Thoracic aorta (tissue), 2 donors: ENCODE results near the gene HSD17B8. TPM values are rescaled to one million over a fixed set of nuclear protein-coding genes. Genes with fewer than 3 reads are reported as not detected.

Experiments
- ATAC-seq: fragments of 150-250 bp; one replicate; pipeline ENCODE4 v1.8.0; 2017; ENCODE audit warnings: low read depth; ENCODE audit not compliant: insufficient number of reproducible peaks, low FRiP score
- DNase-seq: peaks from one replicate; pipeline ENCODE4 v3.0.0-alpha.2; 2020; ENCODE audit warnings: low spot score
- H3K27ac ChIP-seq, 2 donors: fragments of 200-600 bp; sonication (generic); 1 replicate in 1 of 2; 2 replicates in 1 of 2; pipeline ENCODE4 v1.5.1; 2016; ENCODE audit warnings: mild to moderate bottlenecking in 2 of 2, moderate library complexity in 2 of 2
- H3K27me3 ChIP-seq: fragments of 200-600 bp; sonication (generic); replicated peaks from 2 replicates; pipeline ENCODE4 v1.6.0; 2016; ENCODE audit warnings: mild to moderate bottlenecking; ENCODE audit not compliant: insufficient read depth
- H3K36me3 ChIP-seq: fragments of 200-600 bp; sonication (generic); one replicate; pipeline ENCODE4 v1.5.1; 2016
- H3K4me1 ChIP-seq, 2 donors: fragments of 200-600 bp; sonication (generic); 1 replicate in 1 of 2; 2 replicates in 1 of 2; pipeline versions ENCODE4 v1.5.1 to v1.6.0; 2016; ENCODE audit warnings: low read depth in 2 of 2, mild to moderate bottlenecking in 1 of 2; ENCODE audit not compliant: control insufficient read depth in 1 of 2
- H3K4me3 ChIP-seq: fragments of 200-600 bp; sonication (generic); 2 replicates; pipeline ENCODE4 v1.5.1; 2016; ENCODE audit warnings: mild to moderate bottlenecking
- H3K9me3 ChIP-seq: fragments of 200-600 bp; sonication (generic); 2 replicates; pipeline ENCODE4 v1.5.1; 2016
- total RNA-seq, 2 donors: library from RNA; depleted of rRNA; stranded (reverse); fragments of >200 nt; gene quantifications; one replicate each; pipeline versions ENCODE4 v1.1.0 to v1.2.3, GENCODE V29; 2016
- TF ChIP-seq, protein P1 (sequence below): fragments of 200-600 bp; sonication (generic); IDR thresholded peaks from one replicate; pipeline ENCODE4 v1.5.1; 2019; ENCODE audit warnings: antibody characterized with exemption

Gene HSD17B8
- total RNA-seq, 2 donors from 2014 or later, result 4.0 to 15.0 TPM

GRCh38 chr6:33183071-33183683 lies 21.3 kb upstream of the HSD17B8 start:
- TF ChIP-seq, protein P1, sequence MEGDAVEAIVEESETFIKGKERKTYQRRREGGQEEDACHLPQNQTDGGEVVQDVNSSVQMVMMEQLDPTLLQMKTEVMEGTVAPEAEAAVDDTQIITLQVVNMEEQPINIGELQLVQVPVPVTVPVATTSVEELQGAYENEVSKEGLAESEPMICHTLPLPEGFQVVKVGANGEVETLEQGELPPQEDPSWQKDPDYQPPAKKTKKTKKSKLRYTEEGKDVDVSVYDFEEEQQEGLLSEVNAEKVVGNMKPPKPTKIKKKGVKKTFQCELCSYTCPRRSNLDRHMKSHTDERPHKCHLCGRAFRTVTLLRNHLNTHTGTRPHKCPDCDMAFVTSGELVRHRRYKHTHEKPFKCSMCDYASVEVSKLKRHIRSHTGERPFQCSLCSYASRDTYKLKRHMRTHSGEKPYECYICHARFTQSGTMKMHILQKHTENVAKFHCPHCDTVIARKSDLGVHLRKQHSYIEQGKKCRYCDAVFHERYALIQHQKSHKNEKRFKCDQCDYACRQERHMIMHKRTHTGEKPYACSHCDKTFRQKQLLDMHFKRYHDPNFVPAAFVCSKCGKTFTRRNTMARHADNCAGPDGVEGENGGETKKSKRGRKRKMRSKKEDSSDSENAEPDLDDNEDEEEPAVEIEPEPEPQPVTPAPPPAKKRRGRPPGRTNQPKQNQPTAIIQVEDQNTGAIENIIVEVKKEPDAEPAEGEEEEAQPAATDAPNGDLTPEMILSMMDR, result no peak
- ATAC-seq (no peak), DNase-seq (no peak)
- Histone ChIP-seq H3K27ac (no peak overlapping the region), H3K36me3 (no peaks in the 10 kb centered on the region), H3K4me3 (no peak overlapping the region), H3K9me3 (no peaks in the 10 kb centered on the region), H3K4me1 (no peaks in the 10 kb centered on the region), H3K27me3 (no peaks in the 10 kb centered on the region)

- Histone ChIP-seq H3K4me3 (no peak overlapping the region), H3K27me3 (no peaks in the 10 kb centered on the region), H3K9me3 (no peaks in the 10 kb centered on the region), H3K36me3 (no peaks in the 10 kb centered on the region), H3K4me1 (no peaks in the 10 kb centered on the region), H3K27ac (no peak overlapping the region)
- TF ChIP-seq, protein P1, result no peak
- ATAC-seq, result no peak
- no peak for DNase-seq
Measured at GRCh38 chr6:33185190-33185589, 19.3 kb upstream of the HSD17B8 start.

- H3K27ac ChIP-seq, result no peak overlapping the region
- no peaks in the 10 kb centered on the region for H3K9me3 ChIP-seq
- ATAC-seq, result no peak
- TF ChIP-seq, protein P1, result no peak
- H3K36me3 ChIP-seq, result no peaks in the 10 kb centered on the region
- no peaks in the 10 kb centered on the region for H3K4me1 ChIP-seq
- no peak for DNase-seq
- no peak overlapping the region for H3K4me3 ChIP-seq
- H3K27me3 ChIP-seq, result no peaks in the 10 kb centered on the region
Measured at GRCh38 chr6:33185654-33186187, 18.7 kb upstream of the HSD17B8 start.

GRCh38 chr6:33187809-33188208 lies 16.6 kb upstream of the HSD17B8 start:
- no peaks in the 10 kb centered on the region for H3K36me3 ChIP-seq
- H3K4me3 ChIP-seq, result no peak overlapping the region
- peaks cover 4 to 10% of the 10 kb centered on the region in 2 donors for H3K4me1 ChIP-seq
- DNase-seq (no peak), ATAC-seq (no peak)
- H3K27ac ChIP-seq, result no peak overlapping the region
- H3K27me3 ChIP-seq, result peaks cover 14% of the 10 kb centered on the region
- TF ChIP-seq, protein P1, result no peak
- no peaks in the 10 kb centered on the region for H3K9me3 ChIP-seq

GRCh38 chr6:33189164-33189563 lies 15.3 kb upstream of the HSD17B8 start:
- H3K4me3 ChIP-seq, result no peak overlapping the region
- DNase-seq, result no peak

More at GRCh38 chr6:33189164-33189563, 15.3 kb upstream of the HSD17B8 start:
- no peak for ATAC-seq
- peaks cover 6 to 13% of the 10 kb centered on the region in 2 donors for H3K4me1 ChIP-seq
- H3K27me3 ChIP-seq, result peaks cover 14% of the 10 kb centered on the region
- TF ChIP-seq, protein P1, result no peak
- no peaks in the 10 kb centered on the region for H3K36me3 ChIP-seq
- H3K9me3 ChIP-seq, result no peaks in the 10 kb centered on the region
- H3K27ac ChIP-seq, result no peak overlapping the region
